Calu3 (cell line): ENCODE data around the gene TTC23. TPM values are rescaled to one million over a fixed set of nuclear protein-coding genes. Genes with fewer than 3 reads are reported as not detected.

Experiments
- BruUV-seq: library from RNA; stranded (reverse); fragments of 400-500 nt; replicated peaks from 2 replicates; lab custom pipeline; 2021; lab: Mats Ljungman, UMichigan
- CTCF ChIA-PET: fragments of 300-600 bp; sonication (Branson Sonifier 250); formaldehyde crosslinking; loops from one replicate; lab custom pipeline; 2022; ENCODE audit warnings: antibody characterized with exemption; lab: Charles Lee
- DNase-seq: peaks from one replicate; pipeline ENCODE4 v3.0.0; 2022
- H3K27ac Mint-ChIP-seq: one replicate; pipeline ENCODE4 v1.8.0; 2022; ENCODE audit warnings: mixed read lengths; ENCODE audit not compliant: unreplicated experiment
- H3K27me3 Mint-ChIP-seq: one replicate; pipeline ENCODE4 v1.8.0; 2022; ENCODE audit warnings: mixed read lengths; ENCODE audit not compliant: unreplicated experiment
- H3K36me3 Mint-ChIP-seq: one replicate; pipeline ENCODE4 v1.8.0; 2022; ENCODE audit warnings: mild to moderate bottlenecking, moderate library complexity, mixed read lengths; ENCODE audit not compliant: insufficient read depth, unreplicated experiment
- H3K4me1 Mint-ChIP-seq: one replicate; pipeline ENCODE4 v1.8.0; 2022; ENCODE audit warnings: mild to moderate bottlenecking, low read depth, mixed read lengths; ENCODE audit not compliant: unreplicated experiment
- H3K4me3 Mint-ChIP-seq: one replicate; pipeline ENCODE4 v1.8.0; 2022; ENCODE audit warnings: mild to moderate bottlenecking, low read depth, moderate library complexity, mixed read lengths; ENCODE audit not compliant: unreplicated experiment
- H3K9me3 Mint-ChIP-seq: one replicate; pipeline ENCODE4 v1.8.0; 2022; ENCODE audit warnings: low read depth, mixed read lengths; ENCODE audit not compliant: unreplicated experiment
- intact Hi-C: fragments of 100-400 bp; cut with micrococcal nuclease; formaldehyde crosslinking; loops from one replicate; pipeline ENCODE4 v1.10.0; 2022; ENCODE audit not compliant: unreplicated experiment
- total RNA-seq: library from RNA; stranded (reverse); gene quantifications from 2 replicates; pipeline ENCODE4 v1.2.3, GENCODE V29; 2022
- TF ChIP-seq, protein P1 (sequence below): fragments of 200-600 bp; IDR thresholded peaks from one replicate; pipeline ENCODE4 v1.8.0; 2022; ENCODE audit warnings: antibody characterized with exemption; ENCODE audit not compliant: unreplicated experiment

Gene TTC23
- total RNA-seq, 1 experiment from 2014 or later, result 18.9 TPM

DNA sequence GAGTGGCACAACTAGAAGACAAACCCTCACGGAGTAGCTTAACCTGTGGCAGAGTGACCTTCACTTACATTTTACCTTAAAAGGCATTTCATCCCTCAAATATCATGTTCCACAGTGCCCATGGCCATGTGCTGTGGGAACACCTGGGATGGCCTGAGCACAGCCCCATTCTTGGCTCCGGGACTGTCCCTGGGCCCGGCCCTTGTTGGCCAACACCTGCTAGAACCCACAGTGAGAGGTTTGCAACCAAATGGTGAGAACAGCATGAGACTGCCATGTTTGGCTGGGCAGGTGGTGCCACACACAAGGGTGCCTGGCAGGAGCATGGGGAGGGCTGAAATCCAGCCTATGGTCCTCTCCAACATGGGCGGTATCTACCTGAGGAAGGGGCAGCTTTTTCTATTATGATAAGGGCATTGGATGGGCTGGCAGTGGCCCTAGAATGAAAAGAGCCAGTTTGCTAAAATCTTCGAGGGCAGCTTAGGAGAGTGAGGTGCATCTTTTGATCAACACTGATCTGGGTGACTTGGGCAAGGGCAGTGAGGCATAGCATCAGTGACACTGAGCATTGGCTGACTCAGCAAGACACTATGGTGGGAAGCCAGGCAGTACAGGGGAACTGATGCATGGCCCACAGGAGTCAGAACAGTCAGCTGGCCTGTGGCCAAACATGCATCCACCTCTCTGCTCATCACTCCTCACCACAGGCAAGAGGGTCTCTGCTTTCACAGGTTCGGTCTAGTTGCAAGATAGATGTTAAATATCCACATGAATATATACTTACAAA, 90.6 kb downstream of the TTC23 start:
- Mint-ChIP-seq H3K9me3 (no peaks in the 10 kb centered on the region), H3K27me3 (no peaks in the 10 kb centered on the region), H3K27ac (no peak overlapping the region), H3K36me3 (no peaks in the 10 kb centered on the region), H3K4me1 (no peaks in the 10 kb centered on the region), H3K4me3 (no peak overlapping the region)
- intact Hi-C loops, result no loop called here
- BruUV-seq, result no TSS peak
- CTCF ChIA-PET, result no interaction called here
- TF ChIP-seq, protein P1, sequence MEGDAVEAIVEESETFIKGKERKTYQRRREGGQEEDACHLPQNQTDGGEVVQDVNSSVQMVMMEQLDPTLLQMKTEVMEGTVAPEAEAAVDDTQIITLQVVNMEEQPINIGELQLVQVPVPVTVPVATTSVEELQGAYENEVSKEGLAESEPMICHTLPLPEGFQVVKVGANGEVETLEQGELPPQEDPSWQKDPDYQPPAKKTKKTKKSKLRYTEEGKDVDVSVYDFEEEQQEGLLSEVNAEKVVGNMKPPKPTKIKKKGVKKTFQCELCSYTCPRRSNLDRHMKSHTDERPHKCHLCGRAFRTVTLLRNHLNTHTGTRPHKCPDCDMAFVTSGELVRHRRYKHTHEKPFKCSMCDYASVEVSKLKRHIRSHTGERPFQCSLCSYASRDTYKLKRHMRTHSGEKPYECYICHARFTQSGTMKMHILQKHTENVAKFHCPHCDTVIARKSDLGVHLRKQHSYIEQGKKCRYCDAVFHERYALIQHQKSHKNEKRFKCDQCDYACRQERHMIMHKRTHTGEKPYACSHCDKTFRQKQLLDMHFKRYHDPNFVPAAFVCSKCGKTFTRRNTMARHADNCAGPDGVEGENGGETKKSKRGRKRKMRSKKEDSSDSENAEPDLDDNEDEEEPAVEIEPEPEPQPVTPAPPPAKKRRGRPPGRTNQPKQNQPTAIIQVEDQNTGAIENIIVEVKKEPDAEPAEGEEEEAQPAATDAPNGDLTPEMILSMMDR, result no peak
- DNase-seq, result no peak

DNA sequence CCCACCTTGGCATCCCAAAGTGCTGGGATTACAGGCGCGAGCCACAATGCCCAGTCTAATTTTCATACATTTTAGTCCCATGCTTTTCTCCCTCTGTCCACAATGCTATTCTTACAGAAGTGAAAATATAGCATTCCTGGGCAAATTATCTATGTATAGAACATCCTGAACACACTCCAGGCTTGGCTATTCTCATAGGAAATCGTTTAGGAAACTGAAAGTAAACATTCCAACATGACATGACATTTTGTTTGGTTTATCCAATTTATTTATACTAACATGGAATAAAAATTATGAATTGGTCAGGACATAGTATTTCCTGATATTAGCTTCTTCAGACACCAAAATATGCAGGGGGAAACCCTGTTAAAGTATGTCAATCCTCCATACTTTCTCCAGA, 91.9 kb downstream of the TTC23 start:
- TF ChIP-seq, protein P1, result no peak
- Mint-ChIP-seq H3K36me3 (no peaks in the 10 kb centered on the region), H3K27ac (no peak overlapping the region), H3K27me3 (no peaks in the 10 kb centered on the region), H3K9me3 (no peaks in the 10 kb centered on the region), H3K4me3 (no peak overlapping the region), H3K4me1 (no peaks in the 10 kb centered on the region)
- no peak for DNase-seq
- no TSS peak for BruUV-seq
- intact Hi-C loops, result no loop called here
- CTCF ChIA-PET, result no interaction called here

DNA sequence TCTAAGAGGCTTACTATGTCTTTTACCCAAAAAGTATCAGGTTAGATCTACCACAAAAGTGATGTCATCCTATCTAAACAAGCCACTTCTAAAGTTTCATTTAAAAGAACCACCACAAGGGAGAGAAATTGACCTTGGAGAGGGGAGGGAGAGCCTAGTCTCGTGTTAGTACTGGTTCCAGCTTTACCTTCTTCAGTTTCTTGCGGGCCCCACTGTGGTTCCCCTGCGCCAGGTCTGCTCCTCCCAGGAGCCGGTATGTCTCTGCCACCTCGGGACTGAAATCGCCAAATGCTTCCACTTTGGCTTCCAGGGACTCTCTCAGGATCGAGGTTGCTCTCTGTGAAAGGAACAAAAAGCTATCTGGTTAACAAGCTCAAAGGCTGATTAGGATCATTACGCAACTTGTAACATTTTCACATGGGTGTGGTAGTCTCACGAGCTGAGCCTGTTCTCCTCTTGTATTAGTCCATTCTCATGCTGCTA, 93.4 kb downstream of the TTC23 start:
- H3K9me3 Mint-ChIP-seq, result no peaks in the 10 kb centered on the region
- no peak overlapping the region for H3K27ac Mint-ChIP-seq
- intact Hi-C loops, result no loop called here
- no peak overlapping the region for H3K4me3 Mint-ChIP-seq
- no peaks in the 10 kb centered on the region for H3K36me3 Mint-ChIP-seq
- TF ChIP-seq, protein P1, result no peak
- BruUV-seq, result no TSS peak
- no peaks in the 10 kb centered on the region for H3K27me3 Mint-ChIP-seq
- no peak for DNase-seq
- CTCF ChIA-PET, result interaction anchor here (1.1 kb wide), 1 partner anchor 56 kb away, joined by 3 read pairs; no protein-coding TSS in a partner anchor
- H3K4me1 Mint-ChIP-seq, result no peaks in the 10 kb centered on the region

DNA sequence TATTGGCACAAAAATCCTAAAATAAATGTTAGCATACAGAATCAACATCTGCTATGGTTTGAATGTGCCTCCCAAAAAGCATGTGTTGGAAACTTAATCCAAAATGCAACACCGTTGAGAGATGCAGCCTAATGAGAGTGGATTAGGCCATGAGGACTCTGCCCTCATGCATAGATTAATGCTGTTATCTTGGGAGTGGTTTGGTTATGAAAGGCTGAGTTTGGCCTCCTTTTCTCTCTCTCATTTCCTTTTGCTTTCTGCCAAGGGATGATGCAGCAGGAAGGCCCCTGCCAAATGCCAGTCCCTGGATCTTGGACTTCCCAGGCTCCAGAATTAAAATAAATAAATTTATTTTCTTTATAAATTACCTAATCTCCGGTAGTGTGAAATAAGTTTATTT, 95.1 kb downstream of the TTC23 start:
- H3K4me3 Mint-ChIP-seq, result no peak overlapping the region
- no peaks in the 10 kb centered on the region for H3K36me3 Mint-ChIP-seq
- CTCF ChIA-PET, result no interaction called here
- H3K9me3 Mint-ChIP-seq, result no peaks in the 10 kb centered on the region
- DNase-seq, result no peak
- no peaks in the 10 kb centered on the region for H3K27me3 Mint-ChIP-seq
- intact Hi-C loops, result no loop called here
- no peak overlapping the region for H3K27ac Mint-ChIP-seq
- TF ChIP-seq, protein P1, result no peak
- no peaks in the 10 kb centered on the region for H3K4me1 Mint-ChIP-seq
- BruUV-seq, result no TSS peak
